ENCODE measurements around the gene OBSCN. TPM values are rescaled to one million over a fixed set of nuclear protein-coding genes. Genes with fewer than 3 reads are reported as not detected.

Gene OBSCN
- total and polyA plus RNA-seq, 7 donors: 0.92 to 21.0 (median 13.1) TPM

- Histone ChIP-seq H3K9me3 (peaks cover 0 to 10% (median 2%) of the 10 kb centered on the region in 4 donors), H3K4me3 (no peak overlapping the region), H3K27me3 (peaks cover 0 to 8% (median 0%) of the 10 kb centered on the region in 3 donors), H3K27ac (no peak overlapping the region), H3K4me1 (no peaks in the 10 kb centered on the region), H3K36me3 (no peaks in the 10 kb centered on the region)
- intact Hi-C loops (cut with DNase I): no loop called here
- DNase-seq: no peak
- TF ChIP-seq CTCF (IDR thresholded peaks at IDR 0.05): no peak
- no peak for TF ChIP-seq POLR2AphosphoS5 (IDR thresholded peaks at IDR 0.05)
- no peak for TF ChIP-seq EP300 (IDR thresholded peaks at IDR 0.05)
- no peak for TF ChIP-seq POLR2A (IDR thresholded peaks at IDR 0.05)
- 96 to 97% methylated on average over 3 of the region's 3 CpGs for WGBS, 2 donors
These were observed 103.2 kb downstream of the OBSCN start for GRCh38 chr1:228311091-228311490.

GRCh38 chr1:228312136-228312764 is 104.4 kb downstream of the OBSCN start:
- intact Hi-C loops (cut with DNase I): no loop called here
- H3K4me3 ChIP-seq: no peak overlapping the region
- no peaks in the 10 kb centered on the region for H3K4me1 ChIP-seq
- H3K27me3 ChIP-seq: peaks cover 0 to 8% (median 0%) of the 10 kb centered on the region in 3 donors
- no peaks in the 10 kb centered on the region for H3K36me3 ChIP-seq
- TF ChIP-seq CTCF (IDR thresholded peaks at IDR 0.05) (no peak), POLR2AphosphoS5 (IDR thresholded peaks at IDR 0.05) (no peak), POLR2A (IDR thresholded peaks at IDR 0.05) (no peak), EP300 (IDR thresholded peaks at IDR 0.05) (no peak)
- peaks cover 0 to 10% (median 2%) of the 10 kb centered on the region in 4 donors for H3K9me3 ChIP-seq
- no peak for DNase-seq
- no peak overlapping the region for H3K27ac ChIP-seq
- 94 to 95% methylated on average over 6 of the region's 6 CpGs for WGBS, 2 donors

- H3K9me3 ChIP-seq: peaks cover 0 to 10% (median 2%) of the 10 kb centered on the region in 4 donors
- no peak for TF ChIP-seq CTCF (IDR thresholded peaks at IDR 0.05)
- TF ChIP-seq POLR2A (IDR thresholded peaks at IDR 0.05): no peak
- no peak for TF ChIP-seq POLR2AphosphoS5 (IDR thresholded peaks at IDR 0.05)
- no peak for TF ChIP-seq EP300 (IDR thresholded peaks at IDR 0.05)
- no peaks in the 10 kb centered on the region for H3K4me1 ChIP-seq
- H3K27me3 ChIP-seq: peaks cover 0 to 8% (median 0%) of the 10 kb centered on the region in 3 donors
- H3K36me3 ChIP-seq: no peaks in the 10 kb centered on the region
- no peak for DNase-seq
- WGBS, 2 donors: 96 to 97% methylated on average over 25 of the region's 25 CpGs
- H3K4me3 ChIP-seq: no peak overlapping the region
- intact Hi-C loops (cut with DNase I): no loop called here
- no peak overlapping the region for H3K27ac ChIP-seq
These were observed 105.9 kb downstream of the OBSCN start for GRCh38 chr1:228313536-228314277.

GRCh38 chr1:228314315-228314657 is 106.4 kb downstream of the OBSCN start:
- WGBS, 2 donors: 82 to 89% methylated on average over 3 of the region's 3 CpGs
- H3K27me3 ChIP-seq: peaks cover 0 to 8% (median 0%) of the 10 kb centered on the region in 3 donors

More at GRCh38 chr1:228314315-228314657, 106.4 kb downstream of the OBSCN start:
- DNase-seq: no peak
- H3K4me1 ChIP-seq: no peaks in the 10 kb centered on the region
- intact Hi-C loops (cut with DNase I): no loop called here
- H3K9me3 ChIP-seq: peaks cover 0 to 10% (median 2%) of the 10 kb centered on the region in 4 donors
- no peaks in the 10 kb centered on the region for H3K36me3 ChIP-seq
- H3K4me3 ChIP-seq: no peak overlapping the region
- no peak for TF ChIP-seq CTCF (IDR thresholded peaks at IDR 0.05)
- no peak for TF ChIP-seq POLR2A (IDR thresholded peaks at IDR 0.05)
- TF ChIP-seq EP300 (IDR thresholded peaks at IDR 0.05): no peak
- no peak for TF ChIP-seq POLR2AphosphoS5 (IDR thresholded peaks at IDR 0.05)
- no peak overlapping the region for H3K27ac ChIP-seq

Measured in sigmoid colon (tissue), 7 donors.